ENCODE data around the gene MDGA2. TPM values are rescaled to one million over a fixed set of nuclear protein-coding genes. Genes with fewer than 3 reads are reported as not detected.

MDGA2 gene
- polyA plus RNA-seq, 3 donors from 2014 or later, result not detected

DNA sequence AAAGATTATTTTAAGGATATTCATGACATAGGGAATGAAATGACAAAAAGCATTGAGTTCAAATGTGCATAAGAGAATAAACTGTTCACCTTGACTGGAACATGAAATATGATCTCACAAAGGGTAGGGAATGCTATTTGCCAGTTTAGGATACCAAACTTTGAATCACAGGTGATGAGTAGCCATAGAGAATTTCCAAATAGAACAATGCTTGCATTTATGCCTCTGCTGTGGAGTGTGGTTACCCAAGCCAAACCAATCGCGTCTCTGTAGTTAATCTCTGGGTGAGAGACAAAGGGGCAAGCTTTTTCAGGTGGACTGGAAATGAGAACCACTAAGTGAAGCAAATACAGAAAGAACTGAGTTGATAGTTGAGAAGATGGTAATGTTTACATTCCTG, 652.7 kb downstream of the MDGA2 start:
- Mint-ChIP-seq H3K4me1 (no peaks in the 10 kb centered on the region), H3K27ac (no peak overlapping the region), H3K9me3 (peaks cover 4 to 39% (median 13%) of the 10 kb centered on the region in 6 donors), H3K4me3 (no peak overlapping the region), H3K27me3 (ENCODE audit: low read depth in 3 of 3) (peaks cover 0 to 3% (median 0%) of the 10 kb centered on the region in 3 donors), H3K36me3 (no peaks in the 10 kb centered on the region)
- DNase-seq, result no peak

DNA sequence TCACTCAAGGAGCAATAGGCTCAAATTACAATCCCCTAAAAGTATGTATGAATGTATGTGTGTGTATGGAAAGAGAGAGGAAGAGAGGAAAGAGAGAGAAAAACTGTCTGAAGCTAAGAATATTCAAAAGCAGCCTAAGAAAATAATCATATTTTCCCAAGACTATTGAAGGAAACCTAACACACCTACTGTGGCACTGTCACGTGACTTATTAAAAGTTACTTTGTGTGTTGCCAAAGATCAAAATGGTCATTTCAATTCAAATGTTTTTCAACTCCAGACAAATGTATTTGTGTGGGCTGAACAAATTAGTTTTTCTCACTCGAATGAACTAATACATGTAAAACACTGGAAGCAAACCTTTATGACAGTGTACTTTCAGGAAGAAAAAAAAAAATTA, 654.9 kb downstream of the MDGA2 start:
- no peak overlapping the region for H3K4me3 Mint-ChIP-seq

DNA sequence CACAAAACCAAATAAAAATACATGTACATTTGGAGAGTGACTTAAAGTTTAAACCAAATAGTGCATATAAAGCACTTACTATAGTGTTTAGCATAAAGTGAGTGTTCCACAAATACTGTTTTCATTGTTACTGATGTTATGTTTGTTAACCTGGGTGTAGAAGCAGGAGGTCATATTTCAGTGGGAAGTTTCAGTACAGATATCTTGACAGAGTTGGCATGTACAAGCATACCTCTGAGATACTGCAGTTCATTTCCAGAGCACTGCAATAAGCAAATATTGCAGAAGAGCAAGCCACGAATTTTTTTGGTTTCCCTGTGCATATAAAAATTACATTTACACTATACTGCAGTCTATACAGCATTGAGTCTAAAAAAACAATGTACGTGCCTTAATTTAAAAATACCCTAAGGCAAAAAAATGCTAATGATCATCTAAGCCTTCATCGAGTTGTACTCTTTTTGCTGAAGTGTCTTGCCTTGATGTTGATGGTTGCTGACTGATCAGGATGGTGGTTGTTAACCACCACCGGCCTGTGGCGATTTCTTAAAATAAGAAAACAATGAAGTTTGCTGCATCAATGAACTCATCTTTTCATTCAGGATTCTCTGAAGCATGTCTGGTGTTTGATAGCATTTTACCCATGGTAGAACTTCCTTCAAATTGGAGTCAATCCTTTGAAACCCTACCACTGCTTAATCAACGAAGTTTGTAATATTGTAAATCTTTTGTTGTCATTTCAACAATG, 662.7 kb downstream of the MDGA2 start:
- peaks cover 6 to 48% (median 25%) of the 10 kb centered on the region in 6 donors for H3K9me3 Mint-ChIP-seq
- H3K27me3 Mint-ChIP-seq (ENCODE audit: low read depth in 3 of 3), result peaks cover 0 to 3% (median 0%) of the 10 kb centered on the region in 3 donors
- H3K4me1 Mint-ChIP-seq, result no peaks in the 10 kb centered on the region
- no peaks in the 10 kb centered on the region for H3K36me3 Mint-ChIP-seq
- no peak overlapping the region for H3K4me3 Mint-ChIP-seq
- no peak overlapping the region for H3K27ac Mint-ChIP-seq
- no peak for DNase-seq

More for the DNA sequence above, 654.9 kb downstream of the MDGA2 start:
- Mint-ChIP-seq H3K4me1 (no peaks in the 10 kb centered on the region), H3K9me3 (peaks cover 2 to 50% (median 17%) of the 10 kb centered on the region in 6 donors), H3K27ac (no peak overlapping the region), H3K27me3 (ENCODE audit: low read depth in 3 of 3) (peaks cover 0 to 3% (median 0%) of the 10 kb centered on the region in 3 donors), H3K36me3 (no peaks in the 10 kb centered on the region)
- DNase-seq, result no peak

DNA sequence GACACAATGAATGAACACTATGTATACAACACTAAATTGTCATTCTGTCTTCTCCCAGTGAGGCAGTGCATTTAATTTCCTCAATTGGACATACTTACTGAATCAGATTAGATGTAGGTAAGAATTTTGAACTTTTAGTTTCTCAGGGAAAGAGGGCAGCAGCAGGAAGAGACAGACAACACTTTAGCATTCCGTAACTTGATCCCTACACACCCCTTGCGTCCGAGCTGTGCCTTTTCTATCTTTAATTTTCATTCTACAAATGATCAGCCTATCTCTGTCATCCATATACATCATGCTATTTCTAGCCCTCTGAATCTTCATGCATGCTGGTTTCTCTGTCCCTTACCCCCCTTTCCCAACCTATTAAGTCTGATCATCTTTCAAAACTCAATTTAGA, 665.8 kb downstream of the MDGA2 start:
- peaks cover 0 to 1% (median 0%) of the 10 kb centered on the region in 3 donors for H3K27me3 Mint-ChIP-seq (ENCODE audit: low read depth in 3 of 3)
- no peaks in the 10 kb centered on the region for H3K36me3 Mint-ChIP-seq
- no peak overlapping the region for H3K4me3 Mint-ChIP-seq
- H3K27ac Mint-ChIP-seq, result no peak overlapping the region
- H3K9me3 Mint-ChIP-seq, result peaks cover 5 to 39% (median 19%) of the 10 kb centered on the region in 6 donors
- DNase-seq, result no peak
- no peaks in the 10 kb centered on the region for H3K4me1 Mint-ChIP-seq

DNA sequence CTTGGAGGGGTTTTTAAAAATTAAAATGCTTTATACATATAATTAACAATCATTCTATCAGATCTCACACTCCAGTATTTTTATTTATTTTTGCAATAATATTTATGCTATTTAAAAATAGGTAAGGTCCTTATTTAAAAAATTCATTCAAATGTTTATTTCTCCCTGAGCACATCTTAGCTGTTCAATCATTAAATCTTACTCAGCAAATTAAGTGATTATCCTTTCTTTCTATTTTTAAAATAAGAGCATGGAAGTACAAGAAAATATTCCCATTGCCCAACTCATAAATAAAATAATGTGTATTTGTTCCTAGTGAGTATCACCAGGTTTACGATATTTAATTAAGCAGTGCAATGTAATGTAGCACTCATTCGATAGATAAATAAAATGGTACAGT, 666.7 kb downstream of the MDGA2 start:
- Mint-ChIP-seq H3K9me3 (peaks cover 9 to 41% (median 20%) of the 10 kb centered on the region in 6 donors), H3K4me1 (no peaks in the 10 kb centered on the region), H3K27ac (no peak overlapping the region), H3K27me3 (ENCODE audit: low read depth in 3 of 3) (peaks cover 0 to 1% (median 0%) of the 10 kb centered on the region in 3 donors), H3K4me3 (no peak overlapping the region), H3K36me3 (no peaks in the 10 kb centered on the region)
- no peak for DNase-seq

DNA sequence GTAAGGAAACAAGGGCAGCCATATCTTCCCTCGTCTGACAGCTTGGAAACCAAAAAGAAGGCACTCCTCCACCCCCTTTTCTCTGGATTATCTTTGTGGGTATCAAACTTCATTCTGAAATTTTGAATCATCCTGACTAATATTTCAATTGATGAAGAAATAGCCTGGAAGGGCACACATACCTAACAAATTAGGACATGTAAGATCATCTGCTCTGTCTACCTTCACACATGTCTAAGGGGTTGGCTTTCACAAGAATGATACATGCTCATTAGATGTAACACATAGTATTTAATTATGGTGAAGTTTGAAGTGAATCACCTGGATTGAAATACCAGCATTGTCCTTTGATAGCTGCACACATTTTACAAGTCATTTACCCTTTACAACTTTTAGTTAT, 675.7 kb downstream of the MDGA2 start:
- Mint-ChIP-seq H3K9me3 (peaks cover 8 to 37% (median 20%) of the 10 kb centered on the region in 6 donors), H3K27me3 (ENCODE audit: low read depth in 3 of 3) (no peaks in the 10 kb centered on the region), H3K27ac (no peak overlapping the region), H3K4me3 (no peak overlapping the region), H3K4me1 (no peaks in the 10 kb centered on the region), H3K36me3 (no peaks in the 10 kb centered on the region)
- no peak for DNase-seq

DNA sequence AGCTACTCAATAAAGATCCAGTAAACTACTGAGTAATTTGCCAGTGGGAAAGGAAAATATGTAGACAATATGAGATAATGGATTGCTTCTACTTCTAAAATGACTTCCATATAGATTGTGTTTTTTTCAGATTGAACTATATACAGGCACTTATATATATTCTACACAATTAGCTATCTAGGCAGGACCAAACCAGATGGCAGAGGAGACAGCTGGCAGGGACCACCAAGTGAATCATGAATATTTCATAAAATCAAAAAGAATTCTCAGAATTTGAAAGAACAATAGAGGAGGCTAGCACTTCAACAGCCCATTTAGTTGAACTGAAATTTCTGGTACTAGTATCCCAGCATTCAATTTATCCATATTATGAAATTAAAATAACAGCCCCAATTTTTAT, 685.8 kb downstream of the MDGA2 start:
- no peak for DNase-seq

DNA sequence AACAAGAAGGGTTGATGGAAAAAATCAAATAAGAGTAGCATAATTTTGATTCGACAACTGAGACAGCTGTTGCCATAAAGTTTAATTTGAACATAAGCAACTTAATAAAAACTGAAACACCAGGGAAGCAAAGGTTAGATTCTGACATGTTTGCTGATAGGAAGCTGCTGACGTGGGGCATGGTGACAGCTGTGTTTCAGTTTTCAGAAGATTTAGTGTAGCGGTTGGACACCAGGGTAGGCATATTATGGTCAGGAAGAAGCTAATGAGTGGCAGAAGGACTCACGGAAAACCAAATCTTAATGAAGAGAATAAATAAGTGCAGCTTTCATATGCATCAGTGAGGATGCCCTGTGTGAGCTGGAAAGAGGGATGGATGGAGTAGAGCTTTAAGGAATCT, 687.1 kb downstream of the MDGA2 start:
- DNase-seq, result no peak
- H3K9me3 Mint-ChIP-seq, result peaks cover 6 to 50% (median 11%) of the 10 kb centered on the region in 6 donors
- no peak overlapping the region for H3K27ac Mint-ChIP-seq
- H3K4me3 Mint-ChIP-seq, result no peak overlapping the region
- H3K27me3 Mint-ChIP-seq (ENCODE audit: low read depth in 3 of 3), result peaks cover 0 to 2% (median 0%) of the 10 kb centered on the region in 3 donors
- no peaks in the 10 kb centered on the region for H3K36me3 Mint-ChIP-seq
- H3K4me1 Mint-ChIP-seq, result no peaks in the 10 kb centered on the region

More for the DNA sequence above, 685.8 kb downstream of the MDGA2 start:
- no peak overlapping the region for H3K27ac Mint-ChIP-seq
- H3K9me3 Mint-ChIP-seq, result peaks cover 9 to 53% (median 13%) of the 10 kb centered on the region in 6 donors
- H3K4me1 Mint-ChIP-seq, result no peaks in the 10 kb centered on the region
- no peak overlapping the region for H3K4me3 Mint-ChIP-seq
- no peaks in the 10 kb centered on the region for H3K36me3 Mint-ChIP-seq
- no peaks in the 10 kb centered on the region for H3K27me3 Mint-ChIP-seq (ENCODE audit: low read depth in 3 of 3)

DNA sequence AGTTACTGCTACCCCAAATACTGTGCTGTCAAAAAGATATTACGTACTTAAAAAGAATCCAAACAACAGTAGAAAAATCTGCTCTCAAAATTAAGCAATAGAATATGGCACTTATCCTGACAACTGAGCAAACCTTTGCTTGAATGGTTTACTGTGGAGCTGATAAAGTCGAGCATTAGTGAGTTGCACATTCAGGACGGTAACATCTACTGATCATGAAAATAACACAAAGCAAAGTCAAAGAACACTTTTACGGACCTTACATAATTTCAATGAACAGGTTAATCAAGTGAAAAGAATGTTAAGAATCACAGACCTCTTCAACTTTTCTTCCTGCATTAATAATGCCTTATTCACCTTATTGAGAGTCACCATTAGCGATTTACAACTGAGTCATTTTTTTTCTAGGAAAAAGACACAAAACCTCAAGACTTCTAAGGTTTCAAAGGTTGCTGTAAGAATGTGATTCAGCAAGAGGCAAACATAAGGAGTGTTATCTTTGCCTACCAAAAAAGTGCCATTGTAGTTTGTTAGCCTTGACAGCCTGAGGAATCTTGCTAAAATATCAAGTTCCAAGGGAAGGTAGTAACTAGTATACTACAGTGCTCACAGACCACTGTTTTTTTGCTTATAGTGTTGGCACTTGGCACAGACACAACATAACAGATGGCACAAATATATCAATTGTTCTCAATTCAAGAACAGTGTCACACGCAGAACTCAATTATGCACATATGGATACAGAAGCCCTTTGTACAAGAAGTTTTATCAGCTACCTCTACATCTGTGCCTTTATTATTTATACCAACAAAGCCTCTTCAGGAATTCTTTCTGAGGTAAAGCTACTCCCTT, 689.6 kb downstream of the MDGA2 start:
- Mint-ChIP-seq H3K9me3 (peaks cover 8 to 52% (median 16%) of the 10 kb centered on the region in 6 donors), H3K36me3 (no peaks in the 10 kb centered on the region), H3K27me3 (ENCODE audit: low read depth in 3 of 3) (peaks cover 0 to 2% (median 0%) of the 10 kb centered on the region in 3 donors), H3K27ac (no peak overlapping the region), H3K4me1 (no peaks in the 10 kb centered on the region), H3K4me3 (no peak overlapping the region)
- no peak for DNase-seq

DNA sequence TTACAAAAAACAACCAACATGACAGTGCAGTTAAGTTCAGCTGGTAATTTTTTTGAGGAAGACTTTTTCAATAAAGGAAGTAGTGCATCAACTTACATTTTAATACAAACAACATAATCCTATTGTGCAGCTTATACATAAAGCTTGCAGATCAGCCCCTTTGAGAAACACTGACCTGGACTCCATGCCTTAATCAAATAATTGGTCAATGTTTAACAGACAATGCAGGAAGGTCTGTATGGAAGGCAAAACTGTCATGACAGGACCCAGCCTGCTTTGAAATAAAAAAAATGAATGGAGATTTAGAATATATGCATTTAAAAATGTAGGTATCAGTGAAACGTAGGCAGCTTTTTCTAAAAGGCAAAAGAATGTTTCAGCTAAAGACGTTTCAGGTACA, 702.1 kb downstream of the MDGA2 start:
- H3K4me3 Mint-ChIP-seq, result no peak overlapping the region
- DNase-seq, result no peak
- no peaks in the 10 kb centered on the region for H3K36me3 Mint-ChIP-seq
- H3K27me3 Mint-ChIP-seq (ENCODE audit: low read depth in 3 of 3), result no peaks in the 10 kb centered on the region
- no peaks in the 10 kb centered on the region for H3K4me1 Mint-ChIP-seq
- H3K27ac Mint-ChIP-seq, result no peak overlapping the region
- H3K9me3 Mint-ChIP-seq, result peaks cover 6 to 43% (median 20%) of the 10 kb centered on the region in 6 donors

DNA sequence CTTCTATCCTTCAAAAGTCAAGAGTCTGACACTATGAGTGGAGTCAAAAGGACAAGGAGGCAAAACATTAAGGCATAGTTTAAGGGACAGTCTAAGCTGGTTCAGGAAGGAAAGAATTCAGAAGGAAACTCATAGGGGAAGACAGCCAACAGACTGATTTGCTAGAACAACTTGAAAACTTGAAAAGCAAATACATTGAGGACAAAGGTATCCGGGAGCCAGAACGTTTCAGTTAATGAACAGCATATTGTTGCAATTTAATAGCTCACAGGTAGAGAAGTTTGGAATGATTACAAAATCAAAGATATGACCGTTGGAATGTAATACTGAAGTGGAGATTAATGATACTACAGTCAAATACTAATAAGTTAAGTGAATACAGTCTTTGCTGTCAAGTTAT, 711.0 kb downstream of the MDGA2 start:
- no peaks in the 10 kb centered on the region for H3K4me1 Mint-ChIP-seq
- no peaks in the 10 kb centered on the region for H3K36me3 Mint-ChIP-seq
- no peak for DNase-seq
- no peak overlapping the region for H3K27ac Mint-ChIP-seq
- no peaks in the 10 kb centered on the region for H3K27me3 Mint-ChIP-seq (ENCODE audit: low read depth in 3 of 3)
- no peak overlapping the region for H3K4me3 Mint-ChIP-seq
- peaks cover 8 to 45% (median 22%) of the 10 kb centered on the region in 6 donors for H3K9me3 Mint-ChIP-seq

DNA sequence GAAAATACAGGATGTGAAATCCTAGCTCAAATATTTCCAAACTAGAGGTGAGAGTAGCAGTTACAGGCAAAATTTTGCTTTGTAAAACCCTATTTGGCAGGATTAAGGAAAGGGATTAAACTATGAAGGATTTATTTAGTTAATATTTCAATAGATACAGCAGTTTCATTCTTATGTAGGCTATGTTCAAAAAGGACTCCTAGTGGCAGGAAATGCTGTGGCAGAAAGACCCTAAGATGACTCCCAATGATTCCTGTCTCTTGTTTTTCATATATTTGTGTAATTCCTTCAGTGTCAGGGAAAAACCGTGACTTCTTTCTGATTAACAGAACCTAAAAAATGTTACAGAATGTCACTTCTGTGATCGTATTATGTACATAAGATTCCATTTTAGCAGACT, 724.3 kb downstream of the MDGA2 start:
- Mint-ChIP-seq H3K36me3 (peaks cover 0 to 11% (median 0%) of the 10 kb centered on the region in 3 donors), H3K4me3 (no peak overlapping the region), H3K27me3 (ENCODE audit: low read depth in 3 of 3) (peaks cover 0 to 2% (median 0%) of the 10 kb centered on the region in 3 donors), H3K9me3 (peaks cover 11 to 60% (median 24%) of the 10 kb centered on the region in 6 donors), H3K27ac (no peak overlapping the region), H3K4me1 (no peaks in the 10 kb centered on the region)
- no peak for DNase-seq

DNA sequence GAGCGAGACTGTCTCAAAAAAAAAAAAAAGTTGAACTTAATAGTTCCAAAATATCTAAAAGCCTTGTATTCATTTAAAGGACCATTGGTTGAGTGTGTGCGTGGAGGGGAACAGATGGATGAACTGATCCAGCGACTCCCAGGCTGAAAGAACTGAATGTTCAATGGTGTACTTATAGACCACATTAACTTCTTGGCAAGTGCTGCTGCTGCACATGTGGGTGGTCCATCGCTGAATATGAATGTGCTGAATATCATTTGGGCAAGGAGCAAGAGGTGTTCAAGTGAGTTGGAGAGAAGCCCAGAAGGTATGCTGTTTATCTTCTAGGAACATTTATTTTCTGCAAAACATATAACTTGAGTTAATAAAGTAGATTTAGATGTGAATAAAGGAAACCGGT, 734.8 kb downstream of the MDGA2 start:
- no peaks in the 10 kb centered on the region for H3K4me1 Mint-ChIP-seq
- H3K27ac Mint-ChIP-seq, result no peak overlapping the region
- DNase-seq, result no peak
- H3K27me3 Mint-ChIP-seq (ENCODE audit: low read depth in 3 of 3), result no peaks in the 10 kb centered on the region
- peaks cover 12 to 59% (median 24%) of the 10 kb centered on the region in 6 donors for H3K9me3 Mint-ChIP-seq
- peaks cover 0 to 3% (median 0%) of the 10 kb centered on the region in 3 donors for H3K36me3 Mint-ChIP-seq
- H3K4me3 Mint-ChIP-seq, result no peak overlapping the region

DNA sequence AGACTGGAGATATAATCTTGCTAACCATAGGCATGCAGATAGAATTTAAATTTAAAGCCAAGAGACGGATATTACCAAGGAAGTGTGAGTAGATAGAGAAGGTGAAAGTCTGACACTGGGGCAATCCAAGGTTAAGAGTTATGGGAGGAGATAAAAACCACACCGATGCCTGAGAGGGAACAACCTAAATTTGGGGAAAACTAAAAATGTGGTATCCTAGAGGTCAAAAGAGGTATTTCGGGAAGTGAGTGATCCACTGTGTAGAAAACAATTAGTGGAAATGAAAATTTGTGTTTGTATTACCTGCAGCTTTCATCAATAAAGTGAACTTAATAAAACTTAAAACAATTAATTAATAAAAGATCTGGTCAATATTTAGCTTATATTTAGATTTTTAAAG, 754.9 kb downstream of the MDGA2 start:
- Mint-ChIP-seq H3K36me3 (peaks cover 0 to 3% (median 2%) of the 10 kb centered on the region in 3 donors), H3K9me3 (peaks cover 7 to 58% (median 23%) of the 10 kb centered on the region in 6 donors), H3K27ac (no peak overlapping the region), H3K4me1 (no peaks in the 10 kb centered on the region), H3K4me3 (no peak overlapping the region), H3K27me3 (ENCODE audit: low read depth in 3 of 3) (no peaks in the 10 kb centered on the region)
- no peak for DNase-seq

Measured in immature natural killer cell (primary cell).